ENCODE data around the gene UBC. TPM values are rescaled to one million over a fixed set of nuclear protein-coding genes. Genes with fewer than 3 reads are reported as not detected.

Gene UBC
- total and polyA plus RNA-seq, 9 of the 15 experiments (the other 6 are each of a cell fraction or from before 2014, with no cell fraction given): 533 to 1,153 (median 813) TPM

GRCh38 chr12:124869059-124869665 is 45.3 kb downstream of the UBC start (continued):
- TF ChIP-seq E2F6 (IDR thresholded peaks at IDR 0.05; ENCODE audit: borderline replicate concordance in 1 of 2, extremely low read depth in 1 of 2, insufficient read depth in 1 of 2, insufficient read length in 1 of 2, low read depth in 1 of 2, low read length in 1 of 2, poor library complexity in 1 of 2, severe bottlenecking in 1 of 2) (peak; percentile 27 to 34), ZNF384 (IDR thresholded peaks at IDR 0.05; ENCODE audit: low read depth, low read length) (no peak), ZNF277 (CRISPR knock-in tag; IDR thresholded peaks at IDR 0.05; ENCODE audit: borderline replicate concordance) (no peak), ATF3 (IDR thresholded peaks at IDR 0.05) (peak; percentile 85), ATF3 (CRISPR knock-in tag; conservative IDR thresholded peaks at IDR 0.05) (no peak), TFE3 (CRISPR knock-in tag; IDR thresholded peaks at IDR 0.05) (no peak), GATA2 (CRISPR knock-in tag; IDR thresholded peaks at IDR 0.05) (no peak), TAF15 (IDR thresholded peaks at IDR 0.05; ENCODE audit: low read depth, low read length) (no peak), SUPT5H (IDR thresholded peaks at IDR 0.05) (0 out of 2 replicates have a peak, but pooled peaks have one; percentile 31), ZNF232 (CRISPR knock-in tag; IDR thresholded peaks at IDR 0.05) (no peak), SMAD4 (CRISPR knock-in tag; conservative IDR thresholded peaks at IDR 0.05) (0 out of 2 replicates have a peak, but pooled peaks have one; percentile 42), GABPB1 (CRISPR knock-in tag; IDR thresholded peaks at IDR 0.05) (peak; percentile 63), ZHX1 (conservative IDR thresholded peaks at IDR 0.05; ENCODE audit: low read length) (0 out of 2 replicates have a peak, but pooled peaks have one; percentile 31), KDM5B (IDR thresholded peaks at IDR 0.05; ENCODE audit: insufficient replicate concordance, low read depth, low read length) (peak; percentile 39), CTBP1 (IDR thresholded peaks at IDR 0.05; ENCODE audit: borderline replicate concordance) (peak; percentile 63; the same call in 1 of the 2 replicates), FOXK2 (conservative IDR thresholded peaks at IDR 0.05 in 1 of 2, IDR thresholded peaks at IDR 0.05 in 1 of 2; ENCODE audit: low read depth in 2 of 2) (0 out of 4 replicates have a peak, but pooled peaks of 1 of the 2 experiments have one; percentile 11), MEF2D (tag; conservative IDR thresholded peaks at IDR 0.05; ENCODE audit: low read depth) (no peak), MTA2 (IDR thresholded peaks at IDR 0.05; ENCODE audit: low read depth) (0 out of 2 replicates have a peak, but pooled peaks have one; percentile 8), ATF7 (IDR thresholded peaks at IDR 0.05) (peak; percentile 82)

All from K562 (cell line).